ENCODE measurements around the gene SMNDC1.

SMNDC1 gene

GRCh38 chr10:110275128-110275729, 29.5 kb downstream of the SMNDC1 start:
- Histone ChIP-seq H4K20me1 (ENCODE audit: insufficient read depth, low read length) (no peaks in the 10 kb centered on the region), H3K4me1 (ENCODE audit: insufficient read depth, low read length, severe bottlenecking) (peaks cover 83% of the 10 kb centered on the region), H3F3A (ENCODE audit: insufficient read depth, low read length) (peaks cover 4% of the 10 kb centered on the region; the same call in 1 of the 2 replicates)

GRCh38 chr10:110274647-110275046, 30.1 kb downstream of the SMNDC1 start:
- peaks cover under 1% of the 10 kb centered on the region; the same call in 1 of the 2 replicates for H3K36me3 ChIP-seq (ENCODE audit: insufficient read depth, low read length)
- H3K4me3 ChIP-seq (ENCODE audit: low read depth, low read length, poor library complexity, severe bottlenecking): no peak overlapping the region
- H3K27me3 ChIP-seq (ENCODE audit: insufficient read depth, low read length): no peaks in the 10 kb centered on the region
- TF ChIP-seq EZH2 (IDR thresholded peaks at IDR 0.05; ENCODE audit: borderline replicate concordance, low read length): no peak
- TF ChIP-seq CTCF (IDR thresholded peaks at IDR 0.05; ENCODE audit: low read length): no peak
- no peaks in the 10 kb centered on the region for H3K79me2 ChIP-seq (ENCODE audit: insufficient read depth, low read length)
- no peak overlapping the region for H2AFZ ChIP-seq (ENCODE audit: low read length)
- peak overlapping the region; percentile 42; the same call in 1 of the 2 replicates for H3K4me2 ChIP-seq (ENCODE audit: low read length)
- peaks cover 4% of the 10 kb centered on the region; the same call in 1 of the 2 replicates for H3F3A ChIP-seq (ENCODE audit: insufficient read depth, low read length)
- peak overlapping the region; percentile 84 for H3K27ac ChIP-seq (ENCODE audit: low read depth, low read length, poor library complexity, severe bottlenecking)
- peaks cover 89% of the 10 kb centered on the region for H3K4me1 ChIP-seq (ENCODE audit: insufficient read depth, low read length, severe bottlenecking)
- H4K20me1 ChIP-seq (ENCODE audit: insufficient read depth, low read length): no peaks in the 10 kb centered on the region
- H3K9me3 ChIP-seq (ENCODE audit: low read length): no peaks in the 10 kb centered on the region
- H3K9ac ChIP-seq (ENCODE audit: low read length): peak overlapping the region; percentile 27; the same call in 1 of the 2 replicates
- no peaks in the 10 kb centered on the region for H3K9me2 ChIP-seq (ENCODE audit: low read depth, low read length)

More at GRCh38 chr10:110275128-110275729, 29.5 kb downstream of the SMNDC1 start:
- Histone ChIP-seq H3K79me2 (ENCODE audit: insufficient read depth, low read length) (no peaks in the 10 kb centered on the region), H3K4me3 (ENCODE audit: low read depth, low read length, poor library complexity, severe bottlenecking) (no peak overlapping the region), H3K27ac (ENCODE audit: low read depth, low read length, poor library complexity, severe bottlenecking) (peak overlapping the region; percentile 84), H2AFZ (ENCODE audit: low read length) (no peak overlapping the region), H3K27me3 (ENCODE audit: insufficient read depth, low read length) (no peaks in the 10 kb centered on the region), H3K9me3 (ENCODE audit: low read length) (no peaks in the 10 kb centered on the region), H3K4me2 (ENCODE audit: low read length) (no peak overlapping the region), H3K9me2 (ENCODE audit: low read depth, low read length) (no peaks in the 10 kb centered on the region), H3K9ac (ENCODE audit: low read length) (no peak overlapping the region), H3K36me3 (ENCODE audit: insufficient read depth, low read length) (peaks cover 4% of the 10 kb centered on the region; the same call in 1 of the 2 replicates)
- TF ChIP-seq CTCF (IDR thresholded peaks at IDR 0.05; ENCODE audit: low read length) (no peak), EZH2 (IDR thresholded peaks at IDR 0.05; ENCODE audit: borderline replicate concordance, low read length) (no peak)

GRCh38 chr10:110274072-110274627, 30.6 kb downstream of the SMNDC1 start:
- Histone ChIP-seq H3F3A (ENCODE audit: insufficient read depth, low read length) (peaks cover 4% of the 10 kb centered on the region; the same call in 1 of the 2 replicates), H3K9ac (ENCODE audit: low read length) (peak overlapping the region; percentile 27), H4K20me1 (ENCODE audit: insufficient read depth, low read length) (no peaks in the 10 kb centered on the region), H3K79me2 (ENCODE audit: insufficient read depth, low read length) (no peaks in the 10 kb centered on the region), H3K4me2 (ENCODE audit: low read length) (peak overlapping the region; percentile 42), H3K36me3 (ENCODE audit: insufficient read depth, low read length) (no peaks in the 10 kb centered on the region), H3K9me2 (ENCODE audit: low read depth, low read length) (no peaks in the 10 kb centered on the region), H3K4me3 (ENCODE audit: low read depth, low read length, poor library complexity, severe bottlenecking) (no peak overlapping the region), H3K4me1 (ENCODE audit: insufficient read depth, low read length, severe bottlenecking) (peaks cover 91% of the 10 kb centered on the region), H3K27me3 (ENCODE audit: insufficient read depth, low read length) (no peaks in the 10 kb centered on the region), H3K27ac (ENCODE audit: low read depth, low read length, poor library complexity, severe bottlenecking) (peak overlapping the region; percentile 84), H3K9me3 (ENCODE audit: low read length) (no peaks in the 10 kb centered on the region), H2AFZ (ENCODE audit: low read length) (no peak overlapping the region)
- TF ChIP-seq CTCF (IDR thresholded peaks at IDR 0.05; ENCODE audit: low read length) (no peak), EZH2 (IDR thresholded peaks at IDR 0.05; ENCODE audit: borderline replicate concordance, low read length) (no peak)

Data from OCI-LY1 (cell line).